K562 treated with DMSO at 1 percent for 12 hours (cell line): ENCODE data around the gene RBFA. TPM values are rescaled to one million over a fixed set of nuclear protein-coding genes. Genes with fewer than 3 reads are reported as not detected.

Source experiments
- total RNA-seq: library from RNA; unstranded; fragments of 300-600 nt; gene quantifications from 2 replicates; pipeline ENCODE4 v1.2.3, GENCODE V29; 2022; ENCODE audit not compliant: insufficient read depth

The RBFA gene, protein sequence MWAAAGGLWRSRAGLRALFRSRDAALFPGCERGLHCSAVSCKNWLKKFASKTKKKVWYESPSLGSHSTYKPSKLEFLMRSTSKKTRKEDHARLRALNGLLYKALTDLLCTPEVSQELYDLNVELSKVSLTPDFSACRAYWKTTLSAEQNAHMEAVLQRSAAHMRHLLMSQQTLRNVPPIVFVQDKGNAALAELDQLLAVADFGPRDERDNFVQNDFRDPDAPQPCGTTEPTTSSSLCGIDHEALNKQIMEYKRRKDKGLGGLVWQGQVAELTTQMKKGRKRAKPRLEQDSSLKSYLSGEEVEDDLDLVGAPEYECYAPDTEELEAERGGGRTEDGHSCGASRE
- total RNA-seq, result 7.9 and 9.8 TPM in 2 replicates

DNA sequence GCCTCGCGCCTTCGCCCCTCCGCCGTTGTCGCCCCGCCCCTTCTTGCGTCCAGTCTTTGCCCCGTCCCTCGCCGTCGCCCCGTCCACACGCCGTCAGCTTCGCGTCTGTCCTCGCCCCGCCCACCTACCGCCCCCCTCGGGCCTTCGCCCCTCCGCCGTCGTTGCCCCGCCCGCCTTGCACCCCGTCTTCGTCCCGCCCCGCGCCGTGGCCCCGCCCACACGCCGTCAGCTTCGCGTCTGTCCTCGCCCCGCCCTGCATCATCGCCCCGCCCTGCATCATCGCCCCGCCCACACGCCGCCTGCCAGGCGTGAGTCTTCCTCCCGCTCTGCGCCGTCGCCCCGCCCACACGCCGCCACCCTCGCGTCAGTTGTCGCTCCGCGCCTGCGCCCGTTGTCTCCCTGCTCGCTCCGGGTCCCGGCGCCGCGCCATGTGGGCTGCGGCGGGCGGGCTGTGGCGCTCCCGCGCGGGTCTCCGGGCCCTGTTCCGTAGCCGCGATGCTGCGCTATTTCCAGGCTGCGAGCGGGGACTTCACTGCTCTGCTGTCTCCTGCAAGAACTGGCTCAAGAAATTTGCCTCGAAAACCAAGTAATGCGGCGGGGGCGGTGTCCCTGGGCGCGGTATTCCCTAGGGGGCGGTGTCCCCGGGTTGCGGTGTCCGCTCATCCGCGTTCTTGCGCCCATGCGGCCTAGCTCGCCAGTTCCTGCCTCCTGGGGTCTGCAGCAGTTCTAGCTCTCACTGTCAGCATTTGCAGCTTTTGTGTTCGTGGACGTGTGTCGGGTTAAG lies at the start of gene RBFA:
TSS of gene RBFA (plus strand) at position 367 of the 784 bp plus-strand sequence. CDS start at position 429, 62 bp downstream.

DNA sequence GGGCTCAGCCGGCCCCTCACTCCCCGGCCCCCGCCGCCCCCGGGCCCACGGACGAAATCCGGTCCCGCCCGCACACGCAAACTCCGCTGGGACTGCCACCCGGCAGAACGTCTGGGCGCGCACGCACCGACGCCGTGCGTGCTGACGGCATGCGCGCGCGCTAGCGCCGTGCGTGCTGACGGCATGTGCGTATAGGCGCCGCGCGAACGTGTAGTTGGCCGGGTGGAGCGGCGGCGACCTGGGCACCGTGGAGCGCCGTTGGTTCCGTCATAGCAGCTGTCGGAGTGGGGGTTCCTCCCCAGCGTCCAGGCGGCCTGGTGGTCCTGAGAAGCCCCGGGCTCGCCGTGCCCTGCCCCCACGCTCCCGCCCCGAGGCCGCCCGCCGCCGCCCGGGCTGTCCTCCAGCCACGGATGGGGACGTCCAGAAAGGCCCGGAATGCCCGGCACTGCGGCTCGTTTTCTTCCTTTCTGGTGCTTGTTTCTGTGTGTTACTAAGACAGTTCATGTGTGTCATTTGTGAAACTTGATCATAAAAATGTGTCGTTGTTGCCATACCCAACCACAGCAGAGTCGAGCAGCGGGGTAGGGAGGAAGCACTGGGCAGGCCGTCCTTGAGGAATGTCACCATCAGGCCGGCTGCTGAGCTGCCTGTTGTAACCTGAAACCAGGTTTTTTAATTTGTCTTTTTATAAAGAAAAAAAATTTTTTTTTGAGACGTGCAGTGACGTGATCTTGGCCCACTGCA lies 45.6 kb upstream of the RBFA start, which contains the start of gene TXNL4A:
TSS of gene TXNL4A (minus strand) at position 113 of the 744 bp plus-strand sequence. CDS start 171 bp downstream, outside the sequence.

Other genes with a start within 250 kb of the RBFA start
- gene KCNG2, start 236.5 kb upstream of the RBFA start, total RNA-seq, result not detected in 2 replicates
- gene SLC66A2, start 82.8 kb upstream of the RBFA start, total RNA-seq, result 20.2 and 24.2 TPM in 2 replicates
- 0.99 TPM in 1 of 2 replicates, not detected in the other for gene HSBP1L1, start 69.8 kb upstream of the RBFA start, total RNA-seq
- gene TXNL4A, start 45.9 kb upstream of the RBFA start, total RNA-seq, result 70.2 and 87.1 TPM in 2 replicates
- gene ADNP2, start 74.8 kb downstream of the RBFA start, total RNA-seq, result 5.9 and 22.3 TPM in 2 replicates
- gene PARD6G, start 213.1 kb downstream of the RBFA start, total RNA-seq, result 0.66 and 2.5 TPM in 2 replicates